HG03565 (cell line): ENCODE data around the gene MEPCE.
A peak's percentile ranks its signal among the peaks of the same experiment; 100 is the strongest.
"Not testable (repeated sequence)": the region's sequence is repeated elsewhere in the genome, so short reads cannot be mapped to it uniquely, and the experiment has no call there.

Experiments
- ATAC-seq: cut with Tn5 transposase; IDR thresholded peaks from one replicate; pipeline ENCODE4 v1.9.1; 2021; ENCODE audit warnings: mild to moderate bottlenecking, moderate library complexity; ENCODE audit not compliant: unreplicated experiment

The MEPCE gene

DNA sequence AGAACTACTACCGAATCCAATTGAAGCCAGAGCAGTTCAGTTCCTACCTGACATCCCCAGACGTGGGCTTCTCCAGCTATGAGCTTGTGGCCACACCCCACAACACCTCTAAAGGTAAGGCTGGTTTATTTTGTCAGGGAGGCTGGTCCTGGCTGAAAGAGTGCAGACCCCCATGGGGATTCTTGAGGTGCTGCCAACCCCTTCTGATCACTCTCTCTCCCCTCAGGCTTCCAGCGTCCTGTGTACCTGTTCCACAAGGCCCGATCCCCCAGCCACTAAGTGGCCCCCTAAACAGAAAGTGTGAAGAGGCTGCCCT lies 3.6 kb downstream of the MEPCE start:
- ATAC-seq: no peak

DNA sequence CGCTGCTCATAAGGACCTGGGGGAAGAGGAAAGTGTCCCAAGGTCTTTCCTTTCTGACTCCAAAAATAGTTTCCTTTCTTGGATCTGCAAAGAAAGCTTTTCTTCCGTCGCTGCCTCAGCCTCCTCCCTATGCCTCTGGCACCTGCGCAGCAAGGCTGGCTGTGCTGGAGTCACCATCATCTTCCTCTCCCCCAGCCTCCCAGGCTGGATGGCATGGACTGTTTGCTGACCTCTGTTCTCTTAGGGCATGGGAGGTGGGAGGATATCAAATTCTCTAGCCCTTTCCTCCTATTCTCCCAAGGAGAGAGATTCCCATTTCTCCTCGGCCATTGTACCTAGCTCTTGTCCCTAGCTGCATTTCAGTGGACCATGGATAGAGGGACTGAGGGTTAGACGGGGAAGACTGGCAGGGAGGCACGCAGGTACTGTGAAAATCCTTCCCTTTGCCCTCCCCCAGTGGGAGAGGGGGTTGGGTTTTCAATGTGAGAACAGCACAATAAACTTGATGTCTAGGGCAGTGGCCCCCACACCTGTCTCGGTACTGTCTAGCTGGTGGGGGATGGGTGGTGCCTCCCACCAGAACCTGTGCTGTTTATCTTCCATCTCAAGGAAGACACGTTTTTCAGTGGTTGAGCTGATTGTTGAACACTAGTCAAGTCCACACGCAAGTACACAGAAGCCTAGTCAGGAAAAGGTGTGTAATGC lies 4.1 kb downstream of the MEPCE start:
- no peak for ATAC-seq

DNA sequence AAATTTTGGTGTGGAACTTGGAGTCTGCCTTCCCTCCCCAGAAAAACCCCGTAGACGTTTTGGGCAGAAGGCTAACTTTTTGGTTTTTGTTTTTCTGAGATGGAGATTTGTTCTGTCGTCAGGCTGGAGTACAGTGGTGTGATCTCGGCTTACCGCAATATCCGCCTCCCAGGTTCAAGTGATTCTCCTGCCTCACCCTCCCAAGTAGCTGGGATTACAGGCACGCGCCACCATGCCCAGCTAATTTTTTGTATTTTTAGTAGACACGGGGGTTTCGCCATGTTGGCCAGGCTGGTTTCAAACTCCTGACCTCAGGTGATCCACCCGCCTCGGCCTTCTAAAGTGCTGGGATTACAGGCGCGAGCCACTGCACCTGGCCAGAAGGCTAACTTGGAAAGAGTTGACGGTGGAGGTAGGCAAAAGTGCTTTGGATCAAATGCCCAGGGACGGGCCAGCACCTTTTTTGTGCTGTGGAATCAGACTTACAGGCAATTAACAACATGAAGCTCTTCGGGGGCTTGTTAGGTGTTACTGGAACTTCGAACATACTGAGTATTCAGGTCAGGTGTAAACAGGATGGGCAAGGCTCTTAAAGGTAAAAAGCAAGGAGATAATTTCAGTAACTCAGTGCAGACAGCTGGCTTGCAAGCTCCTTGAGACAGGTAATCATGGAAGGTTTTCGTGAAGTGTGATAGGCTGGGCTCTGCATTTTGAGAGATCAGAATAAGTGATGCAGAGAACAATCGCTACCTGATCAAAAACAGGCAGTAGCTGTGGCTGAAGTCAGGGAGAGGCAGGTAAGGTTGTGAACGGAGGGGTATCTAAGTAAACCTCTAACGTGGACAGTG lies 4.9 kb downstream of the MEPCE start:
- ATAC-seq: no peak

GRCh38 chr7:100435401-100436304 lies 6.0 kb downstream of the MEPCE start:
- ATAC-seq: peak; percentile 24

DNA sequence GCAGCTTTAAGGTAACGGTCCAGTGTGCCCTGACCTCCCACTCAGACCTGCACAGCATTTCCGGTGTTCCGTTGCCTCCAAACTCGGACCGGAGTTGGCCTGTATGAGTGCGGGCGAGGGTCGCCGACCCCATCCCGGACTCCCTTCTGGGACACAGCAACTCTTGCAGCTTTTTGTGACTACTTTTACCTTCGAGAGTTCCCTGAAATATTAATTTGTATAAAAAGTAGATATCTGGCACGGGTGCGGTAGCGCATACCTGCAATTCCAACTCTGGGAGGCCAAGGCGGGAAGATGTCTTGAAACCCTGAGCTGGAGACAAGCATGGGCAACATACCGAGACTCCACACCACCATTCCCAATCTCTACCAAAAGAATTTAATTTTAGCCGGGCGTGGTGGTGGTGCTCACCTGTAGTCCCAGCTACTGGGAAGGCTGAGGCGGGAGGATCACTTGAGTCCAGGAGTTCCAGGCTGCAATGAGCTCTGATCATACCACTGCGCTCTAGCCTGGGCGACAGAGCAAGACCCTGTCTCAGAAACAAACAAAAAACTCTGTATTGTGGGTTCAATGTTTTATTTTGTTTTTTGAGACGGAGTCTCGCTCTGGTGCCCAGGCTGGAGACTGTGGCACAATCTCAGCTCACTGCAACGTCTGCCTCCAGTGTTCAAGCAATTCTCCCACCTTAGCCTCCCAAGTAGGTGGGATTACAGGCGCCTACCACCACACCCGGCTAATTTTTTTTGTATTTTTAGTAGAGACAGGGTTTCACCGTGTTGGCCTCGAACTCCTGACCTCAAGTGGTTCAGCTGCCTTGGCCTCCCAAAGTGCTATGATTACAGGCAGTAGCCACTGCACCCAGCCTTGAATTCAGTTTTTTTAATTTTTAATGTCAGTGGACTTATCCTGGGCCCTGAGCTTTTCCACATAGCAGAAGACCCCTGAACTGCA lies 7.8 kb downstream of the MEPCE start:
- ATAC-seq: no peak

DNA sequence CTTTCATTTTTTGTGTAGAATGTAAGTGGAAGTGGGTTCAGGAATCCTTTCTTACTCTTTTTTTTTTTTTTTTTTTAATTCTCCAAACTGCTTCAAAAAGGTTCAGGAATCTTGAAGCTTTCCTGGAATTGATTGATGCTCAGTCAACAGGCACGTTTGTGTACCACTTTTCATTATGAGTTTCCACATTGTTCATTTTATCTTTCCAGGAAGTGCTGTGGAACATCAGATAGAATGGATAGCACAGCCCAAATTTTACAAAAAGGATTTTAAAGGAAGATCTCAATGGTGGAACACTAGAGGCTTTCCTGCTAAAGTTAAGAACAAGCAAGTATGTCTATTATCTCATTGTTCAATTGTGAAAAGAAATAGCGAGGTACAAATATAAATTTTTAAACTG lies 8.5 kb downstream of the MEPCE start:
- no peak for ATAC-seq

- ATAC-seq: not testable (repeated sequence)
These were observed 9.1 kb downstream of the MEPCE start for GRCh38 chr7:100438731-100439130.

GRCh38 chr7:100439244-100439643 lies 9.6 kb downstream of the MEPCE start:
- not testable (repeated sequence) for ATAC-seq

- ATAC-seq: no peak
These were observed 12.3 kb downstream of the MEPCE start for GRCh38 chr7:100441641-100442535.

- ATAC-seq: no peak
These were observed 13.6 kb downstream of the MEPCE start for GRCh38 chr7:100443096-100443840.

DNA sequence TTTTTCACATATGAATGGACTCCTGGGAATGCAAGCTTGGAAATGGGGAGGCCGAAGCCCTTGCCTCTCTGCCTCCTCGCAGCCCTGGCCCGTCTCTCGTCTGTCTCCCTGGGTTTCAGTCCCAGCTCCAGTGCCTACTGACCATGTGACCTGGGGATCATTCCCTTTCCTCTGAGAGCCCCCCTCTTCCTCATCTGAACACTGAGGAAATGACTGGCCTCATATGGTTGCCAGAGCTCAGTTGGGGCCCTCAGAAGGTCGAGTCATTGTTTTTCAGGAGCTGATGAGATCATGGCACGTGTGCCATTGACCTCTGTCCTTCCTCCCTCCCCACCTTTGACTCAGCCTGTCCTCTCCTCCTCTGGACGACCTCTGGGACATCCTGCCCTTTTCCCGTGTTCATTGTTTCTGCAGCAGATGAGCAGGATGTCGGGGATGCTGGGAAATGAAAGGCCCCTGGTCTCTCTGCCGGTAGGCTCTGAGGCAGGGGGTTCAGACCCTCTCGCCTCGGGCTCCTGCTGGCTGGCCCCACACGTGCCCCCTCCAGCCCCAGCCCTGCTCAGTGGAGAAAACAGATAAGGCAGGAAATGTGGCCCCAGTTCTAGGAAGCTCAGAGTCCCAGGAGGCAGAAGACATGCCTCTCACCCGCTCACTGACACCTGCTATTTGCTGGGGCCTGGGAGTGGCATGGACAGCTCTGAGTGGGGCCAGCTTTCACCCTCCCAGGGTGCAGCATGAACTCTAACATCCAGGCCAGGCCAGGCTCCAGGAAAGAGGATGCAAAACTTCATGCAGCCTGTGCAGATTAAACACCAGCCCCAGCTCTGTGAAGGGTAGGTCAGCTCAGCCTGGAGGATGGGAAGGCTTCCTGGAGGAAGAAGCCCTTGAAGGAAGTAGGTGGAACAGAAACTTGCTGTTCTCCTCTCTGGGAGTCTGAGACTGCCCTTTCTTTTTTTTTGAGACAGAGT lies 15.0 kb downstream of the MEPCE start:
- ATAC-seq: no peak

DNA sequence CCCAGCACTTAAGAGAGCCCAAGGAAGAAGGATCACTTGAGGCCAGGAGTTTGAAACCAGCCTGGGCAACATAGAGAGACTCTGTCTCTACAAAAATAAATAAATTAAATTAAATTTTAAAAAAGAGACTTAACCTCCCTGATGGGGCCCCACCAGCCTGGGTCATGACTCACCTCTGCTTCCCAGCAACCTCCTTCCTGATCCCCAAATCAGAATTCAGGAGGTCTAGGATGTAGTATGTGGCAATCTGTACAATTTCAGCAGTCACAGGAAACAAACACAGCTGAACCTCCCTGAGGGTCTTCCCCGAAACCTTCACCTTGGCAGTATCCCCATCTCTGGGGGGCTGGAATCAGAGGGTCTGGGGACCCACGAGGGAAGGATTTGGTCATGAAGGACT lies 16.4 kb downstream of the MEPCE start:
- no peak for ATAC-seq

DNA sequence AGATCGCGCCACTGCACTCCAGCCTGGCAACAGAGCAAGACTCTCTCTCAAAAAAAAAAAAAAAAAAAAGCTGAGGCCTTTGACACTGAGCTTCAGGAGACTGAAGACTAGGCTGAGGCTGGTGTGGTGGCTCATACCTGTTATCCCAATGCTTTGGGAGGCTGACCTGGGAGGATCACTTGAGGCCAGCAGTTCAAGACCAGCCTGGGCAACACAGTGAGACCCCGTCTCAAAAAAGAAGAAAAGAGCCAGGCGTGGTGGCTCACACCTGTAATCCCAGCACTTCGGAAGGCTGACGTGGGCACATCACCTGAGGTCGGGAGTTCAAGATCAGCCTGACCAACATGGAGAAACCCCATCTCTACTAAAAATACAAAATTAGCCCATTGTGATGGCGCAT lies 17.7 kb downstream of the MEPCE start:
- ATAC-seq: not testable (repeated sequence)

- ATAC-seq: no peak
These were observed 19.7 kb downstream of the MEPCE start for GRCh38 chr7:100449190-100449795.

DNA sequence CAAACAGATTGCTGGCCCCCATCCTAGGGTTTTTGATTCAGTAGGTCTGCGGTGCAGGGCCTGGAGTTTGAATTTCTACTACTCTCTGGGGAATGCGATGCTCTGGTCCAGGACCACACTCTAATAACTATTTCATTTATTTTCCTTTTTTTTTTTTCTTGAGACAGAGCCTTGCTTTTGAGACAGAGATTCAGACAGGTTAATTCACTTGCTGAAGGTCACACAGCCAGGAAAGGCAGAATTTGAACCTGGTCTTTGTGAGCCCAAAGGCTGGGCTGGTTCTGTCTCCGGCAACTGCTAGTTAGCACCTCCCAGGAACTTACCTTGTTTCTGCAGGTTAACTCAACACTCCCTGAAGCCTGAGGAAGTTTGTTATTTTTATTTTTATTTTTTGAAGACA lies 22.9 kb downstream of the MEPCE start:
- ATAC-seq: no peak

DNA sequence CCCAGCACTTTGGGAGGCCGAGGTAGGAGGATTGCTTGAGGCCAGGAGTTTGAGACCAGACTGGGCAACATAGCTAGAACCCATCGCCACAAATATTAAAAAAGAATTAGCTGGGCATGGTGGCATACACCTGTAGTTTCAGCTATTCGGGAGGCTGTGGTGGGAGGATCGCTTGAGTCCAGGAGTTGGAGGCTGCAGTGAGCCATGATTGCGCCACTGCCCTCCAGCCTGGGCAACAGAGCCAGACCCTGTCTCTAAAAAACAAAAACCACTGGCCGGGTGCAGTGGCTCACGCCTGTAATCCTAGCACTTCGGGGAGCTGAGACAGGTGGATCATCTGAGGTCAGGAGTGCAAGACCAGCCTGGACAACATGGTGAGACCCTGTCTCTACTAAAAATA lies 24.2 kb downstream of the MEPCE start:
- ATAC-seq: not testable (repeated sequence)

DNA sequence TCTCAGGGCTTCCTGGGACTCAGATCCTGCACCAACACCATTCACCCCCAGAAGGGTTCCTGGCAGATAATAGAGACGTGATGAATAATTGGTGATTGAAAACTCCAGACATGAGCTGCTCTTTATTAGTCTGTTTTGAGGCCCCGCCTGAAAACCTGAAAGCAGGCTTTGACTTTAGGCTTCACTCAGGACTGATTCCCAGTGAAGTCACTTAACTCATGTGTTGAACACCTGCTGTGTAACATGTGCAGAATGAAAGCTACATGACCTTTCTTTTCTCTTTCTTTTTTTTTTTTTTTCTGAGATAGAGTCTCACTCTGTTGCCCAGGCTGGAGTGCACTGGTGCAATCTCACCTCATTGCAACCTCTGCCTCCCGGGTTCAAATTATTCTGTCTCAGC lies 25.6 kb downstream of the MEPCE start:
- ATAC-seq: no peak
